GM18951 (cell line): ENCODE measurements around the gene WDR74.
A peak's percentile ranks its signal among the peaks of the same experiment; 100 is the strongest.

Source experiments
- POLR2A ChIP-seq: IDR thresholded peaks from 4 replicates; pipeline ENCODE4 v1.6.1; 2011; ENCODE audit warnings: mild to moderate bottlenecking; ENCODE audit not compliant: insufficient read length, insufficient read depth; ENCODE audit errors: extremely low read depth
- in situ Hi-C: fragments of 300-500 bp; cut with MboI; formaldehyde crosslinking; loops from one replicate; pipeline ENCODE4 v1.12.0; 2022; ENCODE audit warnings: low sequenced_read_pairs, mixed read lengths, inconsistent platforms; ENCODE audit not compliant: unreplicated experiment

Gene WDR74

GRCh38 chr11:62788991-62789390 is 50.4 kb downstream of the WDR74 start:
- in situ Hi-C loops: no loop called here
- TF ChIP-seq POLR2A: no peak

- peak; percentile 99 for TF ChIP-seq POLR2A
- in situ Hi-C loops: no loop called here
Measured at GRCh38 chr11:62787005-62787759, 52.2 kb downstream of the WDR74 start, which contains the start of gene TMEM179B. TMEM179B (plus strand) TSS chr11:62787402; CDS start chr11:62787432, 30 bp downstream.

- in situ Hi-C loops: no loop called here
- no peak for TF ChIP-seq POLR2A
Measured at GRCh38 chr11:62786318-62787004, 52.9 kb downstream of the WDR74 start.
